ENCODE results near the gene ADAT3. TPM values are rescaled to one million over a fixed set of nuclear protein-coding genes. Genes with fewer than 3 reads are reported as not detected.

ADAT3 gene
- total RNA-seq, 1 donor from 2014 or later: 1.8 TPM

- H3K36me3 ChIP-seq (ENCODE audit: control insufficient read depth, insufficient read depth, low read length): no peaks in the 10 kb centered on the region
- TF ChIP-seq CTCF (IDR thresholded peaks at IDR 0.05; ENCODE audit: insufficient read depth, low read length, poor library complexity, severe bottlenecking): no peak
- DNase-seq (ENCODE audit: low read depth): no peak
- no peaks in the 10 kb centered on the region for H3K27me3 ChIP-seq (ENCODE audit: control insufficient read depth, insufficient read depth, low read length)
- no peak overlapping the region for H3K4me3 ChIP-seq (ENCODE audit: low read depth, low read length)
Measured at GRCh38 chr19:1904860-1905109, 414 bp upstream of the ADAT3 start.

DNA sequence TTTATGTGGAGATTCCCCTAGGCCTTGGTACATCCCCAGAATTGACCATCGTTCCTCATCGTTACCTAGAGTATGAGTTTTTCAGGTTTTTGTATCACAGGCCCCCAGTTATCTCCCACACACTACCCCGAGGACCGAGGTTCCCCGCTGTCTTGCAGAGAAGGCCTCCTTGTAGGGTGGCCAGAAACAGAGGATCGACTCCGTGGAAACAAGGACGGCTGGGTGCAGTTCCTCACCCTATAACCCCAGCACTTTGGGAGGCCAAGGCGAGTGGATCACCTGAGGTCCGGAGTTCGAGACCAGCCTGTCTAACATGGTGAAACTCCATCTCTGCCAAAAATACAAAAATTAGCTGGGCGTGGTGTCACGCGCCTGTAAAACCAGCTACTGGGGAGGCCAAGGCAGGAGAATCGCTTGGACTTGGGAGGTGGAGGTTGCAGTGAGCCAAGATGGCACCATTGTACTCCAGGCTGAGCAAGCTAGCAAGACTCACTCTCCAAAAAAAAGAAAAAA lies 720 bp downstream of the ADAT3 start:
- H3K36me3 ChIP-seq (ENCODE audit: control insufficient read depth, insufficient read depth, low read length): no peaks in the 10 kb centered on the region
- DNase-seq (ENCODE audit: low read depth): no peak
- peak overlapping the region; percentile 75 for H3K4me3 ChIP-seq (ENCODE audit: low read depth, low read length)
- no peak for TF ChIP-seq CTCF (IDR thresholded peaks at IDR 0.05; ENCODE audit: insufficient read depth, low read length, poor library complexity, severe bottlenecking)
- no peaks in the 10 kb centered on the region for H3K27me3 ChIP-seq (ENCODE audit: control insufficient read depth, insufficient read depth, low read length)

GRCh38 chr19:1906985-1907562 lies 1.9 kb downstream of the ADAT3 start:
- no peaks in the 10 kb centered on the region for H3K27me3 ChIP-seq (ENCODE audit: control insufficient read depth, insufficient read depth, low read length)
- H3K4me3 ChIP-seq (ENCODE audit: low read depth, low read length): no peak overlapping the region
- H3K36me3 ChIP-seq (ENCODE audit: control insufficient read depth, insufficient read depth, low read length): no peaks in the 10 kb centered on the region
- no peak for DNase-seq (ENCODE audit: low read depth)
- TF ChIP-seq CTCF (IDR thresholded peaks at IDR 0.05; ENCODE audit: insufficient read depth, low read length, poor library complexity, severe bottlenecking): no peak

DNA sequence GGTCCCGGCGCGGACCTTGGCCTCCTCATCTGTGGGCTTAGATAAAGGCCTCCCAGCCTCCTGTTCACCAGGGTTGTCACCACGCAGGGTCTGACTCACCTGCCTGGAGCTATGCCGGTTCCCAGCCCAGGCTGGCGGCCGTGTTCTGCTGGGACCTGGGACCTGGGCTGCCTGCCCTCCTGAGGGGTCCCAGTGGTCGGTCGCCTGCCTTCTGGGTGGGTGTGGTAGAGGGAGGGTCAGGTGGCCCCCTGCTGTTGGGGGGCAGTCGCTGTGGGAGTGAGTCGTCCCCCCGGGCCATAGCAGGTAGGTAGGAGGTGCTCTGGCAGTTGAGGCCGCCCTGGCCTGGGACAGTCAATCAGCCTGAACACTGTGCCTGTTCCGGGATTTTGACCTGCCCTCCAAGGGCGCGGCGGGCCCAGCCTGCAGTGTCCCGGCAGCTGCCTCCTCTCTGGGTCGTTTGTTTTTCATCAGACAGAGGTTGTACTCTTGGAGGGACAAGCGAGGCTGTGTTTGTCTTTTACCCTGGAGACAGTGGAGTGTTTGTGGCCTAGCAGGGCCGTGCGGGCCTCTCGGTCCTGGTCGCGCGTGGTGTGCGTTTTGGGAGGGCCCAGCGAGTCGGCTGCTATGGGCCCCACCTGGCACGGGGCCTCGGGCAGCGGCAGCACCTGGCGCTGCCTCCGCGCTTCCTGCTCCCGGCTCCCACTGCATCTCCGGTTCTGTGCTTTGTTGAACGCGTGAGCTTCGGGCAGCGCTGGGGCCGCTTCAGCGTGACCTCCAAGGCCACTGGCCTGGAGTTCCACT lies 2.6 kb downstream of the ADAT3 start:
- peak overlapping the region; percentile 29 for H3K4me3 ChIP-seq (ENCODE audit: low read depth, low read length)
- DNase-seq (ENCODE audit: low read depth): no peak
- H3K36me3 ChIP-seq (ENCODE audit: control insufficient read depth, insufficient read depth, low read length): no peaks in the 10 kb centered on the region
- H3K27me3 ChIP-seq (ENCODE audit: control insufficient read depth, insufficient read depth, low read length): no peaks in the 10 kb centered on the region
- TF ChIP-seq CTCF (IDR thresholded peaks at IDR 0.05; ENCODE audit: insufficient read depth, low read length, poor library complexity, severe bottlenecking): no peak

GRCh38 chr19:1908364-1908678 lies 3.1 kb downstream of the ADAT3 start:
- Histone ChIP-seq H3K36me3 (ENCODE audit: control insufficient read depth, insufficient read depth, low read length) (no peaks in the 10 kb centered on the region), H3K4me3 (ENCODE audit: low read depth, low read length) (peak overlapping the region; percentile 29), H3K27me3 (ENCODE audit: control insufficient read depth, insufficient read depth, low read length) (no peaks in the 10 kb centered on the region)
- no peak for DNase-seq (ENCODE audit: low read depth)
- TF ChIP-seq CTCF (IDR thresholded peaks at IDR 0.05; ENCODE audit: insufficient read depth, low read length, poor library complexity, severe bottlenecking): no peak

GRCh38 chr19:1909761-1910080 lies 4.5 kb downstream of the ADAT3 start:
- DNase-seq (ENCODE audit: low read depth): no peak

More at GRCh38 chr19:1909761-1910080, 4.5 kb downstream of the ADAT3 start:
- H3K36me3 ChIP-seq (ENCODE audit: control insufficient read depth, insufficient read depth, low read length): no peaks in the 10 kb centered on the region
- TF ChIP-seq CTCF (IDR thresholded peaks at IDR 0.05; ENCODE audit: insufficient read depth, low read length, poor library complexity, severe bottlenecking): no peak
- no peak overlapping the region for H3K4me3 ChIP-seq (ENCODE audit: low read depth, low read length)
- H3K27me3 ChIP-seq (ENCODE audit: control insufficient read depth, insufficient read depth, low read length): no peaks in the 10 kb centered on the region

All from kidney epithelial cell (primary cell).